ENCODE measurements around the gene GADL1.

GADL1 gene

GRCh38 chr3:30683769-30684168 lies 210.7 kb downstream of the GADL1 start:
- DNase-seq (ENCODE audit: insufficient read length, low spot score) (no peak), FAIRE-seq (no peak)

- DNase-seq (ENCODE audit: insufficient read length, low spot score) = no peak
- FAIRE-seq = no peak
Measured at GRCh38 chr3:30682434-30683155, 211.9 kb downstream of the GADL1 start.

GRCh38 chr3:30681649-30682211 lies 212.7 kb downstream of the GADL1 start:
- DNase-seq (ENCODE audit: insufficient read length, low spot score) (no peak), FAIRE-seq (no peak)

GRCh38 chr3:30680789-30681648 lies 213.4 kb downstream of the GADL1 start:
- no peak for DNase-seq (ENCODE audit: insufficient read length, low spot score)
- FAIRE-seq = no peak

GRCh38 chr3:30679045-30679444 lies 215.4 kb downstream of the GADL1 start:
- FAIRE-seq (no peak), DNase-seq (ENCODE audit: insufficient read length, low spot score) (no peak)

- FAIRE-seq = no peak
- DNase-seq (ENCODE audit: insufficient read length, low spot score) = no peak
Measured at GRCh38 chr3:30677347-30677685, 217.1 kb downstream of the GADL1 start.

GRCh38 chr3:30676424-30677346 lies 217.8 kb downstream of the GADL1 start:
- DNase-seq (ENCODE audit: insufficient read length, low spot score) = no peak
- FAIRE-seq = no peak

Data from HTR-8/SVneo (cell line).